DND-41 (cell line): ENCODE measurements around the gene TMEM238L.

Source experiments
- EZH2 ChIP-seq: IDR thresholded peaks from 3 replicates; pipeline ENCODE4 v1.6.1; 2012; ENCODE audit warnings: borderline replicate concordance, low read depth, mild to moderate bottlenecking, moderate library complexity, low read length, inconsistent platforms; ENCODE audit not compliant: severe bottlenecking
- TF ChIP-seq, protein P1 (sequence below): IDR thresholded peaks from 2 replicates; pipeline ENCODE4 v1.5.1; 2012; ENCODE audit warnings: borderline replicate concordance, low read length, moderate library complexity, mild to moderate bottlenecking; ENCODE audit not compliant: poor library complexity, severe bottlenecking; ENCODE audit errors: extremely low read depth

DNA sequence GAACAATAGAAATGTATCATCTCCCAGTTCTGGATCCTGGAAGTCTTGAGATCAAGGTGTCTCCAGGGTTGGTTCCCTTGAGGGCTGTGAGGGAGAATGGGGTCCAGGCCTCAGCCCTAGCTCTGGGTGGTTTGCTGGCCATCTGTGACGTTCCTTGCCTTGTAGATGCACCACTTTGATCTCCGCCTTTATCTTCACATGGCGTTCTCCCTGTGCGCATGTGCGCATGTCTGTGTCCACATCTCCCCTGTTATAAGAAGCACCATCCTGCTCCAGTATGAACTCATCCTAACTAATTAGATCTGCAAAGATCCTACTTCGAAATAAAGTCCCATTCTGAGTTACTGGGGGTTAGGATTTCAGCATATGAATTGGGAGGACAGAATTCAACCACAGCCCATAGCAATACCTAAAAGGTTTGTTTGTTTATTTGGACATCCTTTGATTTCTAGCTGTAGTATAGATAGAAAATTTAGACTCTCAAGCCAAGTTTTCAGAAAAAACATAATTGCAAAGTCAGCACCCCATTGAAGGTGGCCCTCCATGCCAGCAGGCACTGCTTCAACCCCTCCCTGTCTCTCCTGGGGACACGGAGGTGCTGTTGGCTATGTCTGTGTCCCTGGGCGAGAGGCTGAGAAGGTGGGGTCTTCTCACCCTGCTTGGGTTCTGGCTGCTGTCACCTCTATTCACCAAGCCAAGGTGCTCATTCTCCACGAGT lies 2.8 kb upstream of the TMEM238L start:
- TF ChIP-seq, protein P1, sequence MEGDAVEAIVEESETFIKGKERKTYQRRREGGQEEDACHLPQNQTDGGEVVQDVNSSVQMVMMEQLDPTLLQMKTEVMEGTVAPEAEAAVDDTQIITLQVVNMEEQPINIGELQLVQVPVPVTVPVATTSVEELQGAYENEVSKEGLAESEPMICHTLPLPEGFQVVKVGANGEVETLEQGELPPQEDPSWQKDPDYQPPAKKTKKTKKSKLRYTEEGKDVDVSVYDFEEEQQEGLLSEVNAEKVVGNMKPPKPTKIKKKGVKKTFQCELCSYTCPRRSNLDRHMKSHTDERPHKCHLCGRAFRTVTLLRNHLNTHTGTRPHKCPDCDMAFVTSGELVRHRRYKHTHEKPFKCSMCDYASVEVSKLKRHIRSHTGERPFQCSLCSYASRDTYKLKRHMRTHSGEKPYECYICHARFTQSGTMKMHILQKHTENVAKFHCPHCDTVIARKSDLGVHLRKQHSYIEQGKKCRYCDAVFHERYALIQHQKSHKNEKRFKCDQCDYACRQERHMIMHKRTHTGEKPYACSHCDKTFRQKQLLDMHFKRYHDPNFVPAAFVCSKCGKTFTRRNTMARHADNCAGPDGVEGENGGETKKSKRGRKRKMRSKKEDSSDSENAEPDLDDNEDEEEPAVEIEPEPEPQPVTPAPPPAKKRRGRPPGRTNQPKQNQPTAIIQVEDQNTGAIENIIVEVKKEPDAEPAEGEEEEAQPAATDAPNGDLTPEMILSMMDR, result no peak
- TF ChIP-seq EZH2, result no peak
